NCI-H446 (cell line): Measurements from ENCODE around the gene GTSE1.
A peak's percentile ranks its signal among the peaks of the same experiment; 100 is the strongest.
"Not testable (repeated sequence)": the region's sequence is repeated elsewhere in the genome, so short reads cannot be mapped to it uniquely, and the experiment has no call there.

Experiments used
- DNase-seq, 2 experiments: peaks; one replicate each; lab custom pipeline; 2025; lab: John Stamatoyannopoulos, UW

GTSE1 gene

DNA sequence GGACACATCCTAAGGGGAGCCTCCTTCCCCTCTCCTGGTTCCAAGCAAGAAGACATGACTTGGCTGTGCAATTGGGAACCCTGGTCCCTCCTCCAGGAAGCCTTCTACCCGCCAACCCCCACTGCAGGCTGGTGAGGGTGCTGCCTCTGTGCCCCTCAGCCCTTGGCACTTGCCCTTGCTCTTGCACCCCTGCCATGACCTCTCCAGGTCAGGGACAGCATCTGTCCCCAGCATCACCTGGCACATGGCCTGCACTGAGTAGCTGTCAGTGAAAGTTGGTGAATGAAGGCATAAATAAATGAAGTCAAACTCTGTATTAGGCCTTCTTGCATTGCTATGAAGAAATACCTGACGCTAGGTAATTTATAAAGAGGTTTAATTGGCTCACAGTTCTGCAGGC is 1.9 kb upstream of the GTSE1 start:
- no peak for DNase-seq

DNA sequence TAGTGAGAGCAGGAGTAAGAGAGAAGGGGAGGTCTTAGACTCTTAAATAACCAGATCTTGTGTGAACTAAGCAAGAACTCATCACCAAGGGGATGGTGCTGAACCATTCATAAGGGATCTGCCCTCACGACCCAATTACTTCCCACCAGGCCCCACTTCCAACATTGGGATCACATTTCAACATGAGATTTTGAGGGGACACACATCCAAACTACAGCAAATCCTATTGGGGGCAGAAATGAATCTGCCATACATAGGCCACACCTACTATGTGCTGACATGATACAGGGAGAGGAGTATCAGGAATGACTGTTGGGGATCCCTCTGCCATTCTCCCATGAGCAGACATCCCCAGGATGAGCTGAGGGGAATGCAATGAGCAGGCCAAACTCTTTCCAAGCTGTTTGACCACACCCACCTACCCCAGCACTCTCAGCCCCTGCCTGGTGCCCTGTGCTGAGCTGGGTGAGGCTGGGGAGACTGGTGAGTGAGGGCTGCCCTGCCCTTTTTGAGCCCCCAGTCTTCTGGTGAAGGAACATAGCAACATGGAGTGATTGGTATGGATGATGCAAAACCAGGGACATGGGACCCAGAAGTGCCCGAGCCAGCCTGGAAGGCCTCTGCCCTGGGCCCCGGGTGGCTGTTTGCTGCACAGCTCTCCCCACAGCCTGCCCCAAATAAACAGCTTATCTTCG is 1.2 kb upstream of the GTSE1 start:
- no peak for DNase-seq

DNA sequence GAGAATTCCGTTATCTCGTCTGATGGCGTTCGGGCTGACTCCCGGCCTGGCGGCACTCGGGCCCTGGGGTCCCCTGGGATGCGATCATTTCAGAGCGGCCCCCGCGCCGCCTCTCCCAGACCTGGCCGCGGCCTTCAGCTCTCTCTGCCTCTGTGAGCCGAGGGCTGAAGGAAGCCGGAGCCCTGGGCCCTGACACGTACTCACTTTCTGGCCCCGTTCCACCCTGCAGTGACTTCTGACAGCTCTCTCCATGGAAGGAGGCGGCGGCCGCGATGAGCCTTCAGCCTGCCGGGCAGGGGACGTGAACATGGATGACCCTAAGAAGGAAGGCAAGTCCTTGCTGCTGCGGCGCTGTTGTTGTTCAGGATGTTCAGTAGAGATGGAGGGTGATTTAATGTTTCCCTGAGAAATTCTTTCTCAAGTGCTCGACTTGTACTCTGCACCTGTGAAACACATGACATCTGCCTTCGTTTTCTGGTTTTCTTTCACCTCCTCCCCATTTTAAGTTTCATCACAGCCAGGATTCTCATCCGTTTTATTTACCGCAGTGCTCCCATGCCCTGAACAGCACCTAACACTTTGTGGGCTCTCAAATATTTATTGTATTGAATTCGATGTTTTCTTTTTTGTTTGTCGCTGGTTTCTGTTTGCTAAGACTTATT is 612 bp downstream of the GTSE1 start:
- peak in 1 of 2 experiments; percentile 41 for DNase-seq

DNA sequence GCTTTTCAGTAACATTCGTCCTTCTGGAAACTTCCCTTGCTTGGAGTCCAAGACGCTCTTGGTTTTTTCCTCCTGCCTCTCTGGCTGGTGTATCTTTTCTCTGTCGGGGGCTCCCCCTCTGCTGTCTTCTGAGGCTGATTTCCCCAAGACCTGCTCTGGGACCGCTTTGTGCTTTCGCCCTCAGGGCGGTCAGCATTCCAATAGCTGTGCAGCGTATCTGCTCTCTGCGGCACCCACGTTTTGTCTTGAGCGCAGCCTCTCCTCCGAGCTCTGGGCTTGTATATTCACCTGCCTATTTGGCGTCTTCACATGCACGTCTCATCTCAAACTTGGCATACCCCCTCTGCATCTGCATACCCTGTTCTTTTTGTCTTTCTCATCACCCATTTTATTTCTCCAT is 2.4 kb downstream of the GTSE1 start:
- DNase-seq: no peak

DNA sequence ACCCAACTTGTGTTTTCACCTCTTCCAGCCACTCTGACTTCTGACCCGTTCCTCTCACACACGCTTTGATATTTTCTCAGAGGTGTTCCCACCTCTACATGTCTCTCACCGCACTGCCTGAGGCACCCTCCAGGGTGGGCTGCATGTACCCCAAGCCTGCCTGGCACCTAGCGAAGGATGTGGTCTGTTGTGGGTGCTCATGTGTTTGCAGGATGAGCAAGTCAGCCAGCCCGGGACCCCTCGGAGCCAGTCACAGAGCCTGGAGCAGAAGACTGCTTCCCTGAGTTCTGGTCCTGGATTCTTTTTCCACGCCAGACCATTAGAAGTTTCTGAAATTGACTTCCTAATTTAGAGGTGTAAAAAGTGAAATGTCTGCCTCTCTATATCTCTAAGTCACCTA is 3.8 kb downstream of the GTSE1 start:
- no peak for DNase-seq

DNA sequence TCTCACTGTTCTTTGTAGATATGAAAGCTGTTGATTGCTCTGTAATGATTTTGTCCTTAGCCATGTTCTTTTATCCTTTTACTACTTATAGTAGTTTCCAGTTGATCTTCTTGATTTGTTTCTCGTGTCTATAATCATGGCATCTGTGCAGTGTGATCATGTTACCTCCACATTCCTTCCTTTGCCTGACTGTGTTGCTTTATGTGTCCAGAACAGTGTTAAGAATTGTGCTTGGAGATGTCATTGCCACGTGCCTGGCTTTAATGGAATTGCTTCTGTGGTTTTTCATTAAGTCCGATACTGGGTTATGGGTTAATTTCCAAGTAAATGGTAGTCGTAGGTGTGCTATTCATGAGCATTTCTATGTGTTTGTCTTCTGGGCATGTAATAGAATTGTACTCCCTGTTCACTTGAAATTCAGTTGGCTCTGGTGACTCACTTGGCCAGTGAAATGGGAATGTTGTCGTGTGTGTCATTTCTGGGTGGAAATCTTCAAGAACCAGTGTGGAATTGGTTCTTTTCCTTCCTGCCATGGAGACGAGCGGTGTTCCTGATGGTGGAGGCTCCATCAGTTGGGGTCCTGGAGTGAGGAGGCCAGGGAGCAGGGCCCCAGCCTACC is 6.8 kb downstream of the GTSE1 start:
- DNase-seq: no peak

DNA sequence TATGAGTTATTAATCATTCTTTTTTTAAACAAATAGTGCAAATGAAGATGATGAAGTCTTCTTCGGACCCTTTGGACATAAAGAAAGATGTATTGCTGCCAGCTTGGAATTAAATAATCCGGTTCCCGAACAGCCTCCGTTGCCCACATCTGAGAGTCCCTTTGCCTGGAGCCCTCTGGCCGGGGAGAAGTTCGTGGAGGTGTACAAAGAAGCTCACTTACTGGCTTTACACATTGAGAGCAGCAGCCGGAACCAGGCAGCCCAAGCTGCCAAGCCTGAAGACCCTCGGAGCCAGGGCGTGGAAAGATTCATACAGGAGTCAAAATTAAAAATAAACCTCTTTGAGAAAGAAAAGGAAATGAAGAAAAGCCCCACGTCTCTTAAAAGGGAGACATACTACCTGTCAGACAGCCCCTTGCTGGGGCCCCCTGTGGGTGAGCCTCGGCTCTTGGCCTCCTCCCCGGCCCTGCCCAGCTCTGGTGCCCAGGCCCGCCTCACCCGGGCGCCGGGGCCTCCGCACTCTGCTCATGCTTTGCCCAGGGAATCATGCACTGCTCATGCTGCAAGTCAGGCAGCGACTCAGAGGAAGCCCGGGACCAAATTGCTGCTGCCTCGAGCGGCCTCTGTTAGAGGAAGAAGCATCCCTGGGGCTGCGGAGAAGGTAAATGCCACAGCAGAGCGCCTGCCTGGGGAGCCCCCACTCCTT is 11.8 kb downstream of the GTSE1 start:
- DNase-seq: no peak

DNA sequence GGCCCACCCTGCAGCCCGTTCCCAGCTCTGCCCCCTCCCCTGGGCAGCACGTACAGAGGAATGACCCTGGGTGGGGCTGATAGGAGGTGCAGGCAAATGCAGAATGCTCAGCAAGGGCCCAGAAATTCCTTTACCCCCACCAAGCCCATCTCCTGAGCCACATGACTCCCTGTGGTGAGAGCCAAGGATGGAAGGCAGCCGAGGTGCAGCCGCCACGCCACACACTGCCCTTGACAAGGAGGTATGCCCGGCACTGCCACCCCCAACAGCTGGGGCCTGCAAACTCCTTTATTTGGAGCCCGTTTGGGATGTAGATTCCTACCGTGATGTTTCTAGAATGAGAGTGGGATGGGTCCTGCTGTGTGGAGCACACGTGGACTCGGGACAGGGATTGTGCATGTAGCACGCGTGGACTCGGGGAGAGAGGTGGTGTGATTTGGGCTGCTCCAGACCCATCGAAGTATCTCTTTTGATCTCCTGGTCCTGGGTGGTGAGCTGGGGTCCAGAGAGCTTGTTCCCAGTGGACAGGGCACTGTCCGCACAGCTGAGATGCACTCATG is 12.9 kb downstream of the GTSE1 start:
- no peak for DNase-seq

DNA sequence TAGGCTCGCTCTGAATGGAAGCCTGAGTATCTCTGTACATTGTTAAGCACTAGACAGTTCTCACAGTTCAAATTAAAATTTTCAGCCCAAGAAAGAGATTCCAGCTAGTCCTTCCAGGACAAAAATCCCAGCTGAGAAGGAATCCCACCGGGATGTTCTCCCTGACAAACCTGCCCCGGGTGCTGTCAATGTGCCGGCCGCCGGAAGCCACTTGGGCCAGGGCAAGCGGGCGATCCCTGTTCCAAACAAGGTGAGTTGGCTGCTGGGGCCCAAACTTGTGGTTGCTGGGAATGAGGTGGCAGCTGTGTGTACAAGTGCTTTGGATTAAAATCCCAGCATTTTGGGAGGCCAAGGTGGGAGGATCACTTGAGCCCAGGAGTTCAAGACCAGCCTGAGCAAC is 15.4 kb downstream of the GTSE1 start:
- DNase-seq: no peak

DNA sequence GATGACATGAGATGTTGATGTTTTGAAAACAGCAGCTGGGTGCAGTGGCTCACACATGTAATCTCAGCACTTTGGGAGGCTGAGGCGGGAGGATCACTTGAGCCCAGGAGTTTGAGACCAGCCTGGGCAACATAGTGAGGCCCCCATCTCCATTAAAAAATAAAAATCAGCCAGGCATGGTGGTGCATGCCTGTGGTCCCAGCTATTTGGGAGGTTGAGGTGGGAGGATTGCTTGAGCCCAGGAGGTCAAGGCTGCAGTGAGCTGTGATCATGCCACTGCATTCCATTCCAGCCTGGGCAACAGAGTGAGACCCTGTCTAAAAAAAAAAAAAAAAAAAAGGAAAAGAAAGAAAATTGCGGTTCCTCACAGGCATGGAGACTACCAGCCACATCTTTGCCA is 16.2 kb downstream of the GTSE1 start:
- not testable (repeated sequence) for DNase-seq

DNA sequence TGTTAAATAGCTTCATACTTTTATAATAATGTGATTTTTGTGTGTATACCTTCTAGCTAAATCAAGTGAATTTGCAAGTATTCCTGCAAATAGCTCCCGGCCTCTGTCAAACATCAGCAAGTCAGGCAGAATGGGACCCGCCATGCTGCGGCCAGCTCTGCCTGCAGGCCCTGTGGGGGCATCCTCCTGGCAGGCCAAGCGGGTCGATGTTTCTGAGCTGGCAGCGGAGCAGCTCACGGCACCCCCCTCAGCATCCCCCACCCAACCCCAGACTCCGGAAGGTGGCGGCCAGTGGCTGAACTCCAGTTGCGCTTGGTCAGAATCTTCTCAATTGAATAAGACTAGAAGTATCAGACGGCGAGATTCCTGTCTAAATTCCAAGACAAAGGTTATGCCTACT is 19.3 kb downstream of the GTSE1 start:
- DNase-seq: no peak

DNA sequence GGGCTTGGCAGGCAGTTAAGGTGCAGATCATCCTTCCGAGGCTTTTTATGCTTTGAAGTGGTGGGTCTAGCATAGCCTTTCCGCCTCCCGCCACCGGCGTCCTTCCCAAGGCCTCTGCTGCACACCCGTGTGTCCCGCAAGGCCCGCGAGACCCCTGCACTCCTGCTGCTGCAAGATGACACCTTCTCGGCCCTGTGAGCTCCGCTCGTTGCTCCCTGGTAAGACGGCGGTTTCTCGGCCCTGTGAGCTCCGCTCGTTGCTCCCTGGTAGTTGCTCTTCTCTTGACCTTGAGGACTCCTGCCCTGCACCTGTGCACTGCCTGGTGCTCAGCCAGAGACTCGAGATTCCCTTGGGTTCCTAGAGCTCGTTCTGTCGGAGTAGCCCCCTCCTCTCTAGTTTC is 21.0 kb downstream of the GTSE1 start:
- no peak for DNase-seq

DNA sequence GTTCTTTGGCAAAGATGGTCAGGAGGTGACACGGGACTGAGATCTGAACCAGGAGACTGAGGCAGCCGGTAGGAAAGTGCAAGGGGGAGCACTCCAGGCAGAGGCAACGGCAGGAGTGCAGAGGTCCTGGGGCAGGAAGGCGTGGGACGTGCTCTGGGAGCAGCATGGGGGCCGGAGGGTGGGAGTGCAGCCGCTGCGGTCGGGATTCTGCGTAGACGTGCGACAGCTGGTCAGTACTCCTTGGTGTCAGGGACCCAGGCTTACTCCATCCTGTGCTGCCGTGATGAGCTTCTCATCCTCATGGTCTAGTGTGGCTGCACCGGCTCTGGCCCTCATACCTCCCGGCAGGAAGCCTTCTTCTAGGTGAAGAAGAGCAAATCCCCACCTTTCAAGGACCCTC is 21.9 kb downstream of the GTSE1 start:
- no peak for DNase-seq

DNA sequence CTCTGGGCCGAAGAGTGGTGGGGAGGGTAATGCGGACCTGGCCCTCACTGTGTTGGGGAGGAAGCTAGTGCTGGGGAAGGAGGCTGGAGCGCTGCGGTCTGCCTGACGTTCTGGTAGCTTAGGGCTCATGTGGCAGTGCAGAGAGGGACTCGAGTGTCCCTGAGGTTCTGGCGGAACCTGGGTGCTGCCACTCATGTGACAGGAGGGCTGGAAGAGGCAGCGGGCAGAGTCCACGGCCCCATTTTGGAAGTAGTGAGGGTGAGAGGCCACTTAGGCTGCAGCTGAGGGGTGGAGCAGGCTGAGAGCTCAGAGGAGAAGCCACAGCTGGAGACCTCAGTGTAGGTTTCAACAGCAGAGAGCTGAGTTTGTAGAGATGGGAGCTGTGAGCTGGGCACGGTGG is 22.6 kb downstream of the GTSE1 start:
- DNase-seq: no peak

DNA sequence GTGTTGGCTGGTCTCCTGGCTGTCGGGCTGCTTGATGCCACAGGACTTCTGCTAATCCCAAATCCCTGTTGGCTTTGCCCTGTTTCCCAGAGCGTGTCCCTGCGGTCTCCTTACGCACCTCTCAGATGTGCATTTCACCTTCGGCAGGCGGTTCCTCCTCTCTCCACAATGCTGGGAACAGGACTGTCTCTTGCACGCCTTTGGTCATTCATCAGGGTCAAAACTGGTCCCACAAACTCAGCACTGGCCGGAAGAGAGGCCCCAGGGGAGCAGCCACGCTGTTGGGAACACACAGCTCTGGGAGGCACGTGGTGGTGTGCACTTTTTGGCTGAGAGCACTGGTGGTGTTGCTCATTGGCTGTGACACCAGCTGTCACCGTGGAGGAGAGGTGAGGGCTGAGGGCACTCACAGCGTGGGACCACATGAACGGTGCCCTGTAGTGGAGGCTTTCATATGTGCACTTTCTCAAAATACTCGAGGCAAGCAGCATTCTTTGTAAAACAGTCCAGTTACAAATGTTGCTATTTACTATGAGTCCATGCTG is 23.6 kb downstream of the GTSE1 start:
- DNase-seq: no peak

DNA sequence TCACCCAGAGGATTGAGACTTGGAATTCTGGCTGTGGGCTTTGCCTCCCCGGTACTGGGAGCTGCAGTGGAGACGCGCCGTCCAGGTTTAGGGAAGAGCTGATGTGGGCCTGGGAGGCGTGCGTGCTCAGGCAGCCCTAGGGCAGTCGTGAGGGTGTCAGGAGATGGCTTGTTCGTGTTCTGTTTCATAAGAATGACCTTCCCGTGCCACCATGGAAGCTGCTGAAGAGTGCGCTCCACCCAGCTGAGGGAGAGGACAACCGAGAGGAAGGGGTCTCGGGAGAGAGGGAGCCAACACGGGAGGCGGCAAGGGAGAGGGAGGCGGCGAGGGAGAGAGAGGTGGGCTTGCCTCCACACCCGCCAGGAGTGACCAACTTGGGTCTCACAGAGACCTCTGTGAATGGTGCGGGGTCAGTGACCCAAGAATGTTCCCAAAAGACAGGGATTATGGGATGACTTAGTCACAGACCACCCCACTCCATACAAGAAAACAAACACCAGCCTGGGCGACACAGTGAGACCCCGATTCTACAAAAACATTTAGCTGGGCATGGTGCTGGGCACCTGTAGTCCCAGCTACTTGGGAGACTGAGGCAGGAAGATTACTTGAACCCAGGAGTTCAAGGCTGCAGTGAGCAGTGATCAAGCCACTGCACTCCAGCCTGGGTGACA is 24.2 kb downstream of the GTSE1 start:
- DNase-seq: no peak

DNA sequence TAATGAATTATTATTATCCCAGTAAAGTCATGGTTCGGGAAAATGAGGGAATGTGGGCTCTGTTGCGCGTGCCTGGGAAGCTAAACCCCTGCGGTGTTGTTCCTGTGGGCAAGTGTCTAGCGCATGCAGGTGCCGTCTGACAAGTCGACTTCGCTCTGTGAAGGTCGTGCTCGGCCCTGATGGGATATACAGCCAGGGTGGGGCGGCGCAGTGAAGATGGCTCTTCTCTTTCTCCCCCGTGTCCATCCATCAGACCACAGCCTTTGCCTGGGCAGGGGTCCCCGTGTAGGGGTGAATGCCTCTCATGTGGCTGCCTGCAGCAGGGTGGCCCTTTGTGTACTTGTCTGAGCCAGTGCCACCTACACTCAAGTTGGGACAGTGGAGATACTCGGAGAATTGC is 26.0 kb downstream of the GTSE1 start:
- no peak for DNase-seq

DNA sequence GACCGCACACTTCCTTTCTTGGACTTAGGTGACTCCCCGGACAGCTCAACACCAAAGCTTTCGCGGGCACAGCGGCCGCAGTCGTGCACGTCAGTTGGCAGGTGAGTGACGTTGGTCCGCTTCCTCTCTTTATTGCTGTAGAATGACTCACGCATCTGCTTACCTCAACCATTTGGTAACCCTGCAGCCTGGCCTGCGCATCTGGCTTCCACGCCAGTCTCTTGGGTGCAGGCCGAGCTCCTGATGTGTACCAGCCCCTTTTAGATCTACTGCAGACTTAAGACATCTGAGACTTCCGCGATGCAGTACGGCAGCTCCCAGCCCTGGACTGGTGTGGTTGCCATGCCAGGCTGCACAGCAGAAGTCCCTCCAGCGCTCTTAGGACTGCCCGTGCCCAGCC is 26.5 kb downstream of the GTSE1 start:
- no peak for DNase-seq

DNA sequence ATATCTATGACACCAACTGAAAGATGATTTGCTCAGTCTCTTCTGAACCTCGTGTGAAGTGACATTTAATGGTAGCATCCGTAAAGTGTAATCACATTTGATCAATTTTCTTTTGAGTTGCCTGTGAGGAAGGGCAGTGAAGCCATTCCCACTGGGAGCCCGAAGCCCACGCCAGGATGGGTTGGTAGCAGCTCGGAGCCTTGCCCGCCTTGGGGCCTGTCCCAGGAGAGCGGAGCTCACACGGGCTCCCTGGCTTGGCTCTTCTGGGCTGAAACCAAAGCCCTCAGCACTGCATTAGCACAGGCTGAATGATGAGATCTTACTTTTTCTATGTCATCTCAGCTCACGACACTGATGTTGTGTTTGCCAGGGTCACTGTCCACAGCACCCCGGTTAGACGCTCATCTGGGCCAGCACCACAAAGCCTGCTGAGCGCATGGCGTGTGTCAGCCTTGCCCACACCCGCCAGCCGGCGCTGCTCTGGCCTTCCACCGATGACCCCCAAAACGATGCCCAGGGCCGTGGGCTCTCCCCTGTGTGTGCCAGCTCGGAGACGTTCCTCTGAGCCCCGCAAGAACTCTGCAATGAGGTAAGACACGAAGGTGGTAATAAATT is 29.5 kb downstream of the GTSE1 start:
- DNase-seq: no peak

DNA sequence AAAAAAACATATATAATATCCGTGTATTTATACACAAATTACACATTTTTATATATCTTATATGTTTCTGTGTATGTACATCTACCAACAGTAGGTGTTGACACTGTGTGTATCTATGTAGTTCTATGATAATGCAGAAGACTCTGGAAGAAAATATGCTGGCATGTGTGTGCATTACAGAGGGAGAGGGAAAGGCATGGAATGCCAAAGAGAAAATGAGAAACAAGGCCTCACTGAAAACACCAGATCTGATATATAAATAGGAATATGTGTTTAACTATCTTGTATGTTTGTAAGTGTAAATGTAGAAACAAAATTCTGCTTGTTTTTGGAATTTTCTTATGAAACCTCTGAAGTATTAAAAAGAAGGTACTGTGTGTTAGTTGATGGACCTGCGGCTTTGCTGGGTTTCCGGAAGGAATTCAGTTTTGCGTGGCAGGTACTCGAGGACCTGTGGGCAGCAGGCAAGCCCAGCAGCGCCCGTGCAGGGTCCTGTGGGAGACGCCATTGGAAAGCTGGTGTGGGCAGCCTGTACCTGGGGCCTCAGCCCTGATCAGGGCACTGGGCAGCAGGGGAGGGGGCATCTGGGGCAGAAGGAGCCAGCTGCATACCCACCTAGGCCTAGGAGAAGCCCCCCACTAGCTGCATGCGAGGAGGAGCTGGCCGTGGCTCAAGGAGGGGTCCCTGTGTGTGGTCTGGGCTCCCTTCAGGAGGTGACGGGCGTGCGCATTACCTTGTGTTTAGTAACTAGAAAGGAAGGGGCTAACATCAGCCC is 31.2 kb downstream of the GTSE1 start:
- no peak for DNase-seq

DNA sequence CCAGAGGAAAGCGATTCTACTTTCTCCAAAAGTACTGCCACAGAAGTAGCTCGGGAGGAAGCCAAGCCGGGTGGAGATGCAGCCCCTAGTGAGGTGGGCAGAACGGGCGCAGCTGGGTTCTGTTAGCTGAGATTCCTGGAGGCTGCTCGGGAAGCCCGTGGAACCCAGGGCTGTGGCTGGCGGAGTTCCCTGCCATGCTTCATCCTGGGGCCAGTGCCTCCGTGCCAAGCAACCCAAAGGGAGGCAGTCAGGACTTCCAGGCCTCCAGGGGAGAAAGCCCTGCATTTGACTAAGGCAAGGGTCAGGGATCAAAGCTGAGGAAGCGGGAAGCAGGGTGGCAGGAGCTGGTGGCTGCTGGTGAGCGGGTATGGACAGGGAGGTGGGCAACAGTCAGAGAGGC is 32.1 kb downstream of the GTSE1 start:
- no peak for DNase-seq
